HG02763 (cell line): ENCODE measurements around the gene FADS2.

Experiments used
- ATAC-seq: cut with Tn5 transposase; IDR thresholded peaks from one replicate; pipeline ENCODE4 v1.9.1; 2021; ENCODE audit warnings: mild to moderate bottlenecking, moderate library complexity; ENCODE audit not compliant: unreplicated experiment

Gene FADS2

GRCh38 chr11:61844909-61845565, 16.9 kb downstream of the FADS2 start:
- no peak for ATAC-seq

- ATAC-seq = no peak
Observed at GRCh38 chr11:61846362-61847020, 18.4 kb downstream of the FADS2 start.

- ATAC-seq = no peak
Observed at GRCh38 chr11:61847914-61848581, 19.9 kb downstream of the FADS2 start.

GRCh38 chr11:61848631-61849030, 20.5 kb downstream of the FADS2 start:
- ATAC-seq = no peak

GRCh38 chr11:61850687-61851086, 22.6 kb downstream of the FADS2 start:
- no peak for ATAC-seq

- ATAC-seq = no peak
Observed at GRCh38 chr11:61851113-61851899, 23.2 kb downstream of the FADS2 start.

GRCh38 chr11:61851900-61852295, 23.8 kb downstream of the FADS2 start:
- ATAC-seq = no peak

- no peak for ATAC-seq
Observed at GRCh38 chr11:61853698-61854169, 25.6 kb downstream of the FADS2 start.

- no peak for ATAC-seq
Observed at GRCh38 chr11:61854206-61854895, 26.3 kb downstream of the FADS2 start.

- ATAC-seq = no peak
Observed at GRCh38 chr11:61854966-61855714, 27.0 kb downstream of the FADS2 start.

GRCh38 chr11:61855939-61856680, 28.0 kb downstream of the FADS2 start:
- ATAC-seq = no peak

GRCh38 chr11:61860054-61860903, 32.2 kb downstream of the FADS2 start:
- no peak for ATAC-seq

- ATAC-seq = no peak
Observed at GRCh38 chr11:61861634-61862033, 33.5 kb downstream of the FADS2 start.

- no peak for ATAC-seq
Observed at GRCh38 chr11:61862714-61863547, 34.8 kb downstream of the FADS2 start.

GRCh38 chr11:61863548-61864081, 35.5 kb downstream of the FADS2 start:
- ATAC-seq = no peak

- ATAC-seq = no peak
Observed at GRCh38 chr11:61864814-61865775, 37.0 kb downstream of the FADS2 start.
